CD14-positive monocyte (primary cell): ENCODE results near the gene TIMELESS. TPM values are rescaled to one million over a fixed set of nuclear protein-coding genes. Genes with fewer than 3 reads are reported as not detected.

Experiments used
- DNase-seq, 3 donors: peaks; one replicate each; pipeline ENCODE4 v3.0.0-alpha.2; 2011 to 2022
- H2AFZ ChIP-seq: 2 replicates; pipeline ENCODE4 v1.6.0; 2012; ENCODE audit warnings: mild to moderate bottlenecking, low read depth, low read length, inconsistent platforms; ENCODE audit not compliant: insufficient read depth, poor library complexity, severe bottlenecking
- H3K27ac ChIP-seq, 2 donors: 1 replicate in 1 of 2; 2 replicates in 1 of 2; pipeline ENCODE4 v1.5.1; 2012 to 2013; ENCODE audit warnings: low read length in 2 of 2, control low read depth in 1 of 2, inconsistent platforms in 1 of 2, low read depth in 1 of 2, mild to moderate bottlenecking in 1 of 2
- H3K27me3 ChIP-seq, 2 donors: one replicate each; pipeline versions ENCODE4 v1.6.0 to v1.6.1; 2011 to 2013; ENCODE audit warnings: low read length in 2 of 2; ENCODE audit not compliant: control insufficient read depth in 2 of 2, insufficient read depth in 2 of 2
- H3K36me3 ChIP-seq, 2 donors: replicated peaks in 1 of 2; 1 replicate in 1 of 2; 2 replicates in 1 of 2; pipeline versions ENCODE4 v1.5.1 to v1.6.1; 2012 to 2013; ENCODE audit warnings: low read length in 2 of 2, control low read depth in 1 of 2, inconsistent platforms in 1 of 2, mild to moderate bottlenecking in 1 of 2; ENCODE audit not compliant: insufficient read depth in 2 of 2, control insufficient read depth in 1 of 2
- H3K4me1 ChIP-seq, 2 donors: 1 replicate in 1 of 2; 2 replicates in 1 of 2; pipeline versions ENCODE4 v1.5.1 to v1.6.1; 2012 to 2013; ENCODE audit warnings: low read length in 2 of 2, control low read depth in 1 of 2, inconsistent platforms in 1 of 2, mild to moderate bottlenecking in 1 of 2, moderate library complexity in 1 of 2; ENCODE audit not compliant: insufficient read depth in 2 of 2, control insufficient read depth in 1 of 2
- H3K4me2 ChIP-seq: replicated peaks from 2 replicates; pipeline ENCODE3; 2012; ENCODE audit warnings: low read length, moderate library complexity, mild to moderate bottlenecking; ENCODE audit not compliant: poor library complexity, severe bottlenecking; ENCODE audit errors: extremely low read depth
- H3K4me3 ChIP-seq, 3 experiments: fragments of 200-600 bp in 1 of 3; sonication (generic) in 1 of 3; replicated peaks in 1 of 3; 1 replicate in 2 of 3; 2 replicates in 1 of 3; pipeline ENCODE4 v1.5.1; 2011 to 2013; ENCODE audit warnings: low read length in 3 of 3, mild to moderate bottlenecking in 3 of 3, control low read depth in 2 of 3, low read depth in 2 of 3, inconsistent platforms in 1 of 3, moderate library complexity in 1 of 3
- H3K79me2 ChIP-seq: 2 replicates; pipeline ENCODE4 v1.6.0; 2012; ENCODE audit warnings: mild to moderate bottlenecking, control low read depth, inconsistent platforms, low read length, moderate library complexity; ENCODE audit not compliant: insufficient read depth
- H3K9ac ChIP-seq: 2 replicates; pipeline ENCODE4 v1.6.0; 2017; ENCODE audit warnings: low read length, mild to moderate bottlenecking; ENCODE audit not compliant: insufficient read depth, poor library complexity, severe bottlenecking
- H3K9me3 ChIP-seq, 2 donors: replicated peaks in 1 of 2; 1 replicate in 1 of 2; 2 replicates in 1 of 2; pipeline versions ENCODE4 v1.5.1 to v1.6.1; 2012 to 2013; ENCODE audit warnings: low read length in 2 of 2, control low read depth in 1 of 2; ENCODE audit not compliant: control insufficient read depth in 1 of 2, insufficient read depth in 1 of 2
- H4K20me1 ChIP-seq: 2 replicates; pipeline ENCODE4 v1.6.0; 2012; ENCODE audit warnings: mild to moderate bottlenecking, low read length, control low read depth, moderate library complexity; ENCODE audit not compliant: insufficient read depth
- H3K27ac Mint-ChIP-seq, 7 donors: one replicate each; pipeline ENCODE4 v1.8.0; 2020; ENCODE audit warnings: mild to moderate bottlenecking in 7 of 7, mixed read lengths in 7 of 7, moderate library complexity in 6 of 7, inconsistent platforms in 2 of 7
- H3K27me3 Mint-ChIP-seq, 3 donors: one replicate each; pipeline ENCODE4 v1.8.0; 2021 to 2022; ENCODE audit warnings: low read depth in 3 of 3, mild to moderate bottlenecking in 3 of 3, mixed read lengths in 3 of 3, moderate library complexity in 3 of 3, inconsistent platforms in 1 of 3
- H3K36me3 Mint-ChIP-seq, 2 donors: one replicate each; pipeline ENCODE4 v1.8.0; 2020; ENCODE audit warnings: mixed read lengths in 2 of 2, inconsistent platforms in 1 of 2, mild to moderate bottlenecking in 1 of 2
- H3K4me1 Mint-ChIP-seq: one replicate; pipeline ENCODE4 v1.8.0; 2020; ENCODE audit warnings: mild to moderate bottlenecking, mixed read lengths
- H3K4me3 Mint-ChIP-seq, 2 donors: one replicate each; pipeline ENCODE4 v1.8.0; 2020; ENCODE audit warnings: mild to moderate bottlenecking in 2 of 2, mixed read lengths in 2 of 2, moderate library complexity in 1 of 2
- H3K9me3 Mint-ChIP-seq, 7 donors: one replicate each; pipeline ENCODE4 v1.8.0; 2020 to 2022; ENCODE audit warnings: mixed read lengths in 7 of 7, mild to moderate bottlenecking in 6 of 7, moderate library complexity in 6 of 7, inconsistent platforms in 2 of 7
- WGBS: methylation state at CpG from one replicate; pipeline ENCODE4 v1.1.5; 2013; ENCODE audit warnings: missing lambda C conversion rate; ENCODE audit not compliant: insufficient coverage; 5-methylcytosine and 5-hydroxymethylcytosine counted together
- intact Hi-C, 2 donors: fragments of 100-400 bp; cut with micrococcal nuclease; formaldehyde crosslinking; loops; one replicate each; pipeline versions ENCODE4 v1.15.0 to v1.15.1; 2023
- polyA plus RNA-seq, 3 donors: library from polyadenylated mRNA; depleted of rRNA in 1 of 3; unstranded in 2 of 3; stranded (reverse) in 1 of 3; fragments of 300-500 nt in 2 of 3; fragments of >200 nt in 1 of 3; fragmentation: Illumina TruSeq in 2 of 3; gene quantifications; 1 replicate in 2 of 3; 2 replicates in 1 of 3; pipeline ENCODE4 v1.2.3, GENCODE V29; 2012 to 2021
- TF ChIP-seq, protein P1 (sequence below): fragments of 200-600 bp; IDR thresholded peaks from one replicate; pipeline ENCODE4 v1.8.0; 2022; ENCODE audit warnings: antibody characterized with exemption, mild to moderate bottlenecking

The TIMELESS gene
- polyA plus RNA-seq, 3 donors, result 1.5 to 2.3 (median 1.5) TPM

DNA sequence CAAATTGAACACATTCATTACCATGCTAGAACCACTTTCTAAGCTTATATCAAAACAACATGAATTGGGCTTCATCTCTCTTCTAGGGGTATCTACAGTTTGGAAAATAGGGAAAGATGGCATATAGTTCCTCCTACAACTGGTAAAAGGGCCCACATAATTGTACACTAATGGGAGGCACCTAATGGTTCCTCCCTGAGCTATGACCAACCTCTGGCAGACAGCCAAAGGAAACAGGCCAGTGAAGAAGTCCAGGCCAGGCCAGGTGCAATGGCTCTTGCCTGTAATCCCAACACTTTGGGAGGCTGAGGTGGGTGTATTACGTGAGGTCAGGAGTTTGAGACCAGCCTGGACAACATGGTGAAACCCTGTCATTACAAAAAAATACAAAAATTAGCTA is 63.4 kb downstream of the TIMELESS start:
- intact Hi-C loops, result no loop called here
- H4K20me1 ChIP-seq, result no peaks in the 10 kb centered on the region
- no peaks in the 10 kb centered on the region for H3K4me1 ChIP-seq
- H3K9me3 Mint-ChIP-seq, result no peaks in the 10 kb centered on the region
- H3K4me1 Mint-ChIP-seq, result no peaks in the 10 kb centered on the region
- no peak overlapping the region for H3K9ac ChIP-seq
- no peak overlapping the region for H3K27ac ChIP-seq
- H3K27me3 Mint-ChIP-seq, result peaks cover 0 to 7% (median 3%) of the 10 kb centered on the region in 3 donors
- H3K4me2 ChIP-seq, result no peak overlapping the region
- H3K4me3 ChIP-seq, result no peak overlapping the region
- no CpG with 5 or more reads among the region's 1 CpG for WGBS
- H3K4me3 Mint-ChIP-seq, result no peak overlapping the region
- TF ChIP-seq, protein P1, sequence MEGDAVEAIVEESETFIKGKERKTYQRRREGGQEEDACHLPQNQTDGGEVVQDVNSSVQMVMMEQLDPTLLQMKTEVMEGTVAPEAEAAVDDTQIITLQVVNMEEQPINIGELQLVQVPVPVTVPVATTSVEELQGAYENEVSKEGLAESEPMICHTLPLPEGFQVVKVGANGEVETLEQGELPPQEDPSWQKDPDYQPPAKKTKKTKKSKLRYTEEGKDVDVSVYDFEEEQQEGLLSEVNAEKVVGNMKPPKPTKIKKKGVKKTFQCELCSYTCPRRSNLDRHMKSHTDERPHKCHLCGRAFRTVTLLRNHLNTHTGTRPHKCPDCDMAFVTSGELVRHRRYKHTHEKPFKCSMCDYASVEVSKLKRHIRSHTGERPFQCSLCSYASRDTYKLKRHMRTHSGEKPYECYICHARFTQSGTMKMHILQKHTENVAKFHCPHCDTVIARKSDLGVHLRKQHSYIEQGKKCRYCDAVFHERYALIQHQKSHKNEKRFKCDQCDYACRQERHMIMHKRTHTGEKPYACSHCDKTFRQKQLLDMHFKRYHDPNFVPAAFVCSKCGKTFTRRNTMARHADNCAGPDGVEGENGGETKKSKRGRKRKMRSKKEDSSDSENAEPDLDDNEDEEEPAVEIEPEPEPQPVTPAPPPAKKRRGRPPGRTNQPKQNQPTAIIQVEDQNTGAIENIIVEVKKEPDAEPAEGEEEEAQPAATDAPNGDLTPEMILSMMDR, result no peak
- no peaks in the 10 kb centered on the region for H3K9me3 ChIP-seq
- peak overlapping the region in 2 of 7 donors; percentile 57 to 60 for H3K27ac Mint-ChIP-seq
- no peaks in the 10 kb centered on the region for H3K27me3 ChIP-seq
- H3K36me3 Mint-ChIP-seq, result no peaks in the 10 kb centered on the region
- H3K36me3 ChIP-seq, result no peaks in the 10 kb centered on the region
- no peaks in the 10 kb centered on the region for H3K79me2 ChIP-seq
- H2AFZ ChIP-seq, result peak overlapping the region; percentile 11
- DNase-seq, result no peak

DNA sequence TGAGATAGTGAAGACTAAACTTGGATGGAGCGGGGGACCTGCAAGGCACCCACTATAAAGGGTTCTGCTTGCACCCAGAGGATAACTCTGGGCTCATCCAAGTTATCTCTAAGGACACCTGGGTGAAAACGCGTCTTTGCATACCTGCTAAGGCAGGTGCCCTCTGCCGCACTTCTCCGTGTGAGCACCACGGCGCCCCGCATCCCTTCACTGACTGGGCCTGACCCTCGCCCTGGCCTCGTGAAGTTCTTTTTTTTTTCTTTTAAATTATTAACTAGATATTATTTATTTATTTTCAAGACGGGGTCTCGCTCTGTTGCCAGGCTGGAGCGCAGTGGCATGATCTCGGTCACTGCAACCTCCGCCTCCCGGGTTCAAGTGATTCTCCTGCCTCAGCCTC is 66.6 kb downstream of the TIMELESS start:
- no peak for DNase-seq
- Histone ChIP-seq H3K4me2 (no peak overlapping the region), H3K9ac (no peak overlapping the region), H4K20me1 (no peaks in the 10 kb centered on the region), H3K79me2 (no peaks in the 10 kb centered on the region), H3K27ac (no peak overlapping the region), H3K27me3 (no peaks in the 10 kb centered on the region), H3K9me3 (no peaks in the 10 kb centered on the region), H3K4me3 (no peak overlapping the region), H3K36me3 (no peaks in the 10 kb centered on the region), H3K4me1 (no peaks in the 10 kb centered on the region), H2AFZ (peak overlapping the region; percentile 46)
- H3K9me3 Mint-ChIP-seq, result peaks cover 0 to 2% (median 0%) of the 10 kb centered on the region in 7 donors
- intact Hi-C loops, result no loop called here
- WGBS, result 96% methylated on average over 9 of the region's 16 CpGs
- no peak overlapping the region for H3K27ac Mint-ChIP-seq
- H3K27me3 Mint-ChIP-seq, result peaks cover 0 to 9% (median 3%) of the 10 kb centered on the region in 3 donors
- H3K36me3 Mint-ChIP-seq, result no peaks in the 10 kb centered on the region
- H3K4me3 Mint-ChIP-seq, result no peak overlapping the region
- TF ChIP-seq, protein P1, result no peak
- peaks cover 1% of the 10 kb centered on the region for H3K4me1 Mint-ChIP-seq
